Spleen (tissue), 11 donors: Measurements from ENCODE around the gene ZNF581. TPM values are rescaled to one million over a fixed set of nuclear protein-coding genes. Genes with fewer than 3 reads are reported as not detected.

Experiments used
- DNase-seq: peaks from one replicate; pipeline ENCODE4 v3.0.0-alpha.2; 2020
- H3K27ac ChIP-seq, 8 donors: fragments of 200-600 bp; sonication (generic) in 7 of 8; 1 replicate in 4 of 8; 2 replicates in 4 of 8; pipeline versions ENCODE4 v1.5.0 to v1.8.0; 2016 to 2021; ENCODE audit warnings: inconsistent platforms in 4 of 8, mild to moderate bottlenecking in 4 of 8, moderate library complexity in 1 of 8
- H3K27me3 ChIP-seq, 7 donors: fragments of 200-600 bp; sonication (generic) in 6 of 7; replicated peaks in 1 of 7; 1 replicate in 4 of 7; 2 replicates in 3 of 7; pipeline versions ENCODE4 v1.5.0 to v1.8.0; 2016 to 2021; ENCODE audit warnings: inconsistent platforms in 3 of 7, mild to moderate bottlenecking in 1 of 7
- H3K36me3 ChIP-seq, 6 donors: fragments of 200-600 bp; sonication (generic) in 5 of 6; 1 replicate in 4 of 6; 2 replicates in 2 of 6; pipeline versions ENCODE4 v1.5.0 to v1.8.0; 2016 to 2021; ENCODE audit warnings: inconsistent platforms in 2 of 6
- H3K4me1 ChIP-seq, 6 donors: fragments of 200-600 bp; sonication (generic) in 5 of 6; 1 replicate in 3 of 6; 2 replicates in 3 of 6; pipeline versions ENCODE4 v1.5.0 to v1.8.0; 2016 to 2021; ENCODE audit warnings: inconsistent platforms in 3 of 6
- H3K4me3 ChIP-seq, 8 donors: fragments of 200-600 bp; sonication (generic) in 7 of 8; 1 replicate in 4 of 8; 2 replicates in 4 of 8; pipeline versions ENCODE4 v1.5.0 to v1.8.0; 2016 to 2021; ENCODE audit warnings: inconsistent platforms in 4 of 8, mild to moderate bottlenecking in 4 of 8, moderate library complexity in 2 of 8
- H3K9me3 ChIP-seq, 8 donors: fragments of 200-600 bp; sonication (generic) in 7 of 8; 1 replicate in 4 of 8; 2 replicates in 4 of 8; pipeline versions ENCODE4 v1.5.0 to v1.8.0; 2016 to 2021; ENCODE audit warnings: inconsistent platforms in 4 of 8
- POLR2A ChIP-seq, 3 donors: fragments of 450-650 bp; IDR thresholded peaks; one replicate each; pipeline ENCODE4 v1.5.1; 2017; ENCODE audit warnings: antibody characterized with exemption in 3 of 3, mild to moderate bottlenecking in 1 of 3
- POLR2AphosphoS5 ChIP-seq, 3 donors: sonication (generic); formaldehyde crosslinking; IDR thresholded peaks; one replicate each; pipeline ENCODE4 v1.5.1; 2017; ENCODE audit warnings: antibody characterized with exemption in 3 of 3
- WGBS, 5 donors: extraction: QIAGEN DNeasy Blood & Tissue Kit in 3 of 5; methylation state at CpG; one replicate each; pipeline versions ENCODE4 v1.1.5 to v1.1.7; 2013 to 2018; 5-methylcytosine and 5-hydroxymethylcytosine counted together
- intact Hi-C: fragments of 100-400 bp; cut with DNase I; formaldehyde crosslinking; loops from one replicate; pipeline ENCODE4 v1.15.0; 2023; ENCODE audit warnings: low total_unique reads
- polyA plus RNA-seq, 3 donors: library from polyadenylated mRNA; stranded (reverse); fragments of 200-250 nt; gene quantifications; one replicate each; pipeline ENCODE4 v1.2.1, GENCODE V29; 2013
- total RNA-seq, 7 donors: library from RNA; depleted of rRNA in 3 of 7; stranded (reverse); fragments of >200 nt in 3 of 7; fragmentation: NEBNext Ultra II Directional in 4 of 7; extraction: Animal tissue kit (Norgen Biotek cat#: 25700) in 4 of 7; gene quantifications; one replicate each; pipeline versions ENCODE4 v1.1.0 to v1.2.1, GENCODE V29; 2016 to 2021
- TF ChIP-seq, protein P1 (sequence below), 11 experiments: fragments of 200-600 bp in 7 of 11; fragments of 450-650 bp in 4 of 11; sonication (generic) in 4 of 11; IDR thresholded peaks in 8 of 11; conservative IDR thresholded peaks in 3 of 11; 1 replicate in 7 of 11; 2 replicates in 4 of 11; pipeline versions ENCODE4 v1.4.0 to v1.8.0; 2016 to 2021; ENCODE audit warnings: antibody characterized with exemption in 11 of 11, inconsistent platforms in 4 of 11, mild to moderate bottlenecking in 1 of 11
- donor health status: healthy with polysubstance abuse.
- donor health status: DM: no; HTN: no; CAD: no; lungs with moderate emphysema.
- donor health status: DM: no; HTN: no; CAD: no.
- donor health status: Bipolar disorder and iron deficiency.
- donor health status: healthy.
- donor health status: DM: no; HTN: no; CAD: no.
- donor health status: DM: yes; HTN: yes; CAD: no.

The ZNF581 gene
- total and polyA plus RNA-seq, 10 donors: 21.4 to 46.5 (median 30.2) TPM

DNA sequence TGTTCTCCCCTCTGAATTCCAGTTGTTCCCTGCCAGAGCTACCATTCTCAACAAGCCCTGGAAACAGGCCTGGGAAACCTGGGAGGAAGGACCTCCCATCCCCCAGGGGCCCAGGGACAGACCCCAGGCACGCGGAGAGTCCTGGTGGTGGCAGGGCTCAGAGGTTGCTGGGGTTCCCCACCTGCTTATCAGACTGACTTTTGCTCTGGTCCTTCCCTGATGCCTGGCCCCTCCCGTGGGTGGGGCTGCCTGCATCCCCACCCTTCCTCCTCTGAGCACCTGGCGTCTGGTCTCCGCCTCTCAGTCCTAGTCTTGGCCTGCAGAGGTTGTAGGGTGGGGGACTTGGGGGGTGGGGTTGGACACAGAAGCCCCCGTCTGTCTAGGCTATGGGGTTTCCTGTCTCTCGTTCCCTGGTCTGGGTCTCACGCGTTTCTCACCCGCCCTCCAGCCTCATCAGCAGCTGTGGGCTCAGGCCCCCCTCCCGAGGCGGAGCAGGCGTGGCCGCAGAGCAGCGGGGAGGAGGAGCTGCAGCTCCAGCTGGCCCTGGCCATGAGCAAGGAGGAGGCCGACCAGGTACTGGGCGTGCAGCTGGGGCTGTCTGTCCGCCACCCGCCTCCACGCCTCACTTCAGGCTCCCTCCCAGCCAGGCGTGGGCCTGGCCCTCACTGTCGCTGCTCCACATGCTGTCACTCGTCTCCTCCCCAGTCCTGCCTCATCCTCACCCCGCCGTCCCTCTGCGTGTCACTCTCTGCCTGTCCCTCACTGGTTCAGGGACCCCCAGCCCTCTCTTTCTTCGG lies 45.2 kb downstream of the ZNF581 start:
- no peak for TF ChIP-seq POLR2A (IDR thresholded peaks at IDR 0.05)
- TF ChIP-seq, protein P1, sequence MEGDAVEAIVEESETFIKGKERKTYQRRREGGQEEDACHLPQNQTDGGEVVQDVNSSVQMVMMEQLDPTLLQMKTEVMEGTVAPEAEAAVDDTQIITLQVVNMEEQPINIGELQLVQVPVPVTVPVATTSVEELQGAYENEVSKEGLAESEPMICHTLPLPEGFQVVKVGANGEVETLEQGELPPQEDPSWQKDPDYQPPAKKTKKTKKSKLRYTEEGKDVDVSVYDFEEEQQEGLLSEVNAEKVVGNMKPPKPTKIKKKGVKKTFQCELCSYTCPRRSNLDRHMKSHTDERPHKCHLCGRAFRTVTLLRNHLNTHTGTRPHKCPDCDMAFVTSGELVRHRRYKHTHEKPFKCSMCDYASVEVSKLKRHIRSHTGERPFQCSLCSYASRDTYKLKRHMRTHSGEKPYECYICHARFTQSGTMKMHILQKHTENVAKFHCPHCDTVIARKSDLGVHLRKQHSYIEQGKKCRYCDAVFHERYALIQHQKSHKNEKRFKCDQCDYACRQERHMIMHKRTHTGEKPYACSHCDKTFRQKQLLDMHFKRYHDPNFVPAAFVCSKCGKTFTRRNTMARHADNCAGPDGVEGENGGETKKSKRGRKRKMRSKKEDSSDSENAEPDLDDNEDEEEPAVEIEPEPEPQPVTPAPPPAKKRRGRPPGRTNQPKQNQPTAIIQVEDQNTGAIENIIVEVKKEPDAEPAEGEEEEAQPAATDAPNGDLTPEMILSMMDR (IDR thresholded peaks at IDR 0.05 in 8 of 11, conservative IDR thresholded peaks at IDR 0.05 in 3 of 11): no peak
- peak in 1 of 3 donors; percentile 37 for TF ChIP-seq POLR2AphosphoS5 (IDR thresholded peaks at IDR 0.05)

DNA sequence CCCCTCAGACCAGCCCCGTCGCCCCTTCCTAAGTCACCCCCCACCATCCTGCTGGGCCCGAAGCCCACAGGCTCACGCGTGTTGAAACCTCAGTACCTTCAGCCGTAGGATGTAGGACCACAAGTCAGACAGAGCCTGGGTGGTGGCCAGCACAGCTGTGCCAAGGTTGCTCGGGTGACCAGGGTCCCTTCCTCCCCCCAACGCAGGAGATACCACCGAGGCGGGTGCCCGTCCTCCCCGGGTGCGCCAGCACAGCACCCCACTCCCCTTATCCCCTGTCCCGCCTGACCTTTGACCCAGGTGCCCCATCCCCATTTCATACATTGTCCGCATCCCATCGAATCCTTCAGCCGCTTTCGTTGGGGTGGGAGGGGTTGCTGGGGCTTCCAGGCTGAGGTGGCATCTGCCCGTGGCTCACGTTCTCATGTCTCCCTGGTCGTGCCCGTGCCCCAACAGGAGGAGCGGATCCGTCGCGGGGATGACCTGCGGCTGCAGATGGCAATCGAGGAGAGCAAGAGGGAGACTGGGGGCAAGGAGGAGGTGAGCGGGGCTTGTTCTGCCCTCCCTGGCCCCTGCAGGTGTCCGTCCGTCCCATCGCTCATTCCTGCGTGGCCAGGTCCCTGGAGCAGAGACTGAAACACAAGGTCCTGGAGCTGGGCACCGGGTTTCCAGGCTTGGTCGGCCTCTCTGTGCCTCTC lies 46.1 kb downstream of the ZNF581 start:
- no peaks in the 10 kb centered on the region for H3K9me3 ChIP-seq
- peak; percentile 66 for DNase-seq
- intact Hi-C loops: no loop called here
- peaks cover 0 to 54% (median 25%) of the 10 kb centered on the region in 6 donors for H3K4me1 ChIP-seq
- H3K4me3 ChIP-seq: no peak overlapping the region
- TF ChIP-seq, protein P1 (IDR thresholded peaks at IDR 0.05 in 8 of 11, conservative IDR thresholded peaks at IDR 0.05 in 3 of 11): no peak
- TF ChIP-seq POLR2A (IDR thresholded peaks at IDR 0.05): no peak
- TF ChIP-seq POLR2AphosphoS5 (IDR thresholded peaks at IDR 0.05): no peak
- WGBS, 5 donors: 94 to 96% (median 95%) methylated on average over 35 of the region's 35 CpGs
- H3K36me3 ChIP-seq: peaks cover 2 to 100% (median 95%) of the 10 kb centered on the region in 6 donors
- no peak overlapping the region for H3K27ac ChIP-seq
- H3K27me3 ChIP-seq: no peaks in the 10 kb centered on the region

More for the DNA sequence above, 45.2 kb downstream of the ZNF581 start:
- 68 to 81% (median 74%) methylated on average over 25 to 27 of the region's 27 CpGs for WGBS, 5 donors
- Histone ChIP-seq H3K27ac (no peak overlapping the region), H3K4me1 (peaks cover 0 to 64% (median 26%) of the 10 kb centered on the region in 6 donors), H3K36me3 (peaks cover 2 to 100% (median 94%) of the 10 kb centered on the region in 6 donors), H3K27me3 (no peaks in the 10 kb centered on the region), H3K4me3 (no peak overlapping the region), H3K9me3 (no peaks in the 10 kb centered on the region)
- DNase-seq: peak; percentile 65
- intact Hi-C loops: no loop called here

DNA sequence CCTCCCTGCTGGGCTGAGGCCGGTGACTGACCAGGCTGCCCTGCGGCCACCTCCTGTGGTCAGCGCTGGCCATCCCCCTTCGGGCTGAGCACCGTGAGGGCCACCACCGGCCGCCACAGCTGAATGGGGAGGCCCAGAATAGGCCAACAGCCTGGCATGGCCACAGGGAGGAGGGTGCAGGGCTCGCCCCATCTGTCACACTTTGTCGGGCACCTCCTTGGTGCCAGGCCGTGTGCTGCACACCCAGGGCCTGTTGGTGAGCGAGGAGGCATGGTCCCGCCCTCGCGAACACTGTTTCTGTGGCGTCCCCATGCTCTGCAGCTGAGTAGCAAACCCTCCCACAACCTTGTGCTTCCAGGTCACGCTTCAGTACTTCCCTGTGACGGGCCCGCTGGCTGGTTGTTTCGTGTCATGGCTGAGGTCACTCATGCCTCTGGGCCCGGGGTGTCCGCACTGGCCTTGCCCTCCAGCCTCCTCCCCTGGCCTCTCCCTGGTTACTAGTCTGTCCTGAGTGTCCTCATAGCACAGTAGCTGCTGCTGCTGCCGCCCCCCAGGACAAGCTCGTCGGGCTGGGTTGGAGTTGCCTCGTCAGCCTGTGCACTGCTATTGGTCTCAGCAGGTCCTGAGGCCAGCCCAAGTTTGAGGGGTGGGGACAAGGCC lies 46.8 kb downstream of the ZNF581 start:
- peak; percentile 65 for DNase-seq

More for the DNA sequence above, 46.8 kb downstream of the ZNF581 start:
- intact Hi-C loops: no loop called here
- Histone ChIP-seq H3K9me3 (no peaks in the 10 kb centered on the region), H3K4me1 (peaks cover 0 to 47% (median 25%) of the 10 kb centered on the region in 6 donors), H3K36me3 (peaks cover 2 to 100% (median 97%) of the 10 kb centered on the region in 6 donors), H3K27ac (no peak overlapping the region), H3K27me3 (no peaks in the 10 kb centered on the region), H3K4me3 (no peak overlapping the region)
- WGBS, 5 donors: 81 to 95% (median 93%) methylated on average over 15 to 25 of the region's 25 CpGs
- peak; percentile 35 to 75 (median 41) for TF ChIP-seq POLR2AphosphoS5 (IDR thresholded peaks at IDR 0.05)
- TF ChIP-seq, protein P1 (IDR thresholded peaks at IDR 0.05 in 8 of 11, conservative IDR thresholded peaks at IDR 0.05 in 3 of 11): no peak
- no peak for TF ChIP-seq POLR2A (IDR thresholded peaks at IDR 0.05)
